NOMO-1 treated with dmso at 0.1 percent for 144 hours (cell line): Measurements from ENCODE around the gene FGF10.
A peak's percentile ranks its signal among the peaks of the same experiment; 100 is the strongest.

ENCODE experiments used
- DNase-seq: peaks from one replicate; lab custom pipeline; 2025; ENCODE audit not compliant: unreplicated experiment; lab: John Stamatoyannopoulos, UW

FGF10 gene

DNA sequence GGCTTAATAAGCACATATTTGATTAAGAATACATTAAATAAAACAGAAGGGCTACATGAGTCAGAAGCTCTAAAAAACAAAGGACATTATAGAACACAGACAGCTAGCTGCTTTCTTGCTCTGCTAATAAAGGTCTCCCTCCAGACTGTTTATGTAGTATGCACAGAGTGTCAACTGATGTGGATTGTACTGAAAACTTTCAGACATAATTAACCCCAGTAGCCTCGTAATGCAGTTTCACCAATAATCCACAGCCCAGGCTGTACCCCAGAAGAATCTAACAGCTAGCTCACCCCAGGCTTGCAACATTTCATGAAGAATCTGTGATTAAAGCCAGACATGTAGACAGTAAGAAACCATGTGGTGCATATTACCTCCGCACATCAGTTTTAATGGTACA, 30.8 kb downstream of the FGF10 start:
- no peak for DNase-seq

DNA sequence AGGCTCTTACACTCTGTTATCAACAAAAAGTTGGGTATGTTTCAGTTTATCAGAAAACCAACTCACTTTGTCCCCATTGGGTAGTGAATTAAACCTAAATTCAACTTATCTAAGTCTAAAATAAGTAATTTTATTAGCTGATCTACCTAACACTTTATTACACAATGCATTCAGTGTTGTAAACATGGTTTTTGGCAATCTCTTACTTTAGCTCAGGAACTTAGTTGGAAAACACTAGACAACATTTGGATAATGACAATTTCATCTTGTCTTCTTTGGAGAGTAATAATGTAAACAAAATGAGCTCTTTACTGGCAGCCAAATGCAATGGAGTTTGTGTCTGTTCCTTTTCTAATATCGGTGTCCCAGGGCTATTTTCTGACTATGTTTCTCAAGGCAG, 33.0 kb downstream of the FGF10 start:
- DNase-seq: no peak

DNA sequence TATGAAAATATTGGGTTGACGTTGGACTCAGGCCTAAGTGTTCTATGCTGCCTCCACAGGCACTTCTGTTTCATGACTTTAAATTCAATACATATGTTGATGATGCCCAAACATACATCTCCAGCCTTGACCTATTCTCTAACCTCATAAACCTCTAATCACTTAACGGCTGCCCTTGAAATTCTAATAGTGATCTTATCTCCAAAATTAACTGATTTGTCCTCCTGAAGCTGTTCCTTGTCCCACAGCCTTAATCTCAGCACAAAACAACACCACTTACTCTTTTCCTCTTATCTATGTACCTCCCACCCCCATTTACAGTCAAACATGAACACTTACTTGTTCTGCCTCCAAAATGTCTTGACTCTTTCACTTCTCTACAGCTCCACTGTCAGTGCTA, 43.3 kb downstream of the FGF10 start:
- no peak for DNase-seq

DNA sequence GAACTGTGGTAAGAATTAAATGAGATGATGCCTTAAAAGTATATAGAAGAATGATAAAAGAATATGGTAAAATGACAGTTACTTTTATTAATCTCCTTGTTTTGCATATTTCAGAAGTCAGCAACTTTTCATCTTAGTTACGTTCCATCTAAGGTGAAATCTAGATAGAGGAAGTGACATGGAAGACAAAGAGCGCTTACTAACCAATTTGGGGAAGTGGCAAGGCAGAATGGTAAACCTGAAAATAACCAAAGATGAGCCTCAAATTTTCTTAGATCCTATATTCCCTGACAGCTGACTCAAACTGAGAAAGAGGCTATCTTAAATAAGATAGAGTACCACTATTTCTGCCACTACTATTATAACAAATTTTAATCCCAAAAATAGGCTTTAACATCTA, 52.5 kb downstream of the FGF10 start:
- DNase-seq: peak; percentile 73

DNA sequence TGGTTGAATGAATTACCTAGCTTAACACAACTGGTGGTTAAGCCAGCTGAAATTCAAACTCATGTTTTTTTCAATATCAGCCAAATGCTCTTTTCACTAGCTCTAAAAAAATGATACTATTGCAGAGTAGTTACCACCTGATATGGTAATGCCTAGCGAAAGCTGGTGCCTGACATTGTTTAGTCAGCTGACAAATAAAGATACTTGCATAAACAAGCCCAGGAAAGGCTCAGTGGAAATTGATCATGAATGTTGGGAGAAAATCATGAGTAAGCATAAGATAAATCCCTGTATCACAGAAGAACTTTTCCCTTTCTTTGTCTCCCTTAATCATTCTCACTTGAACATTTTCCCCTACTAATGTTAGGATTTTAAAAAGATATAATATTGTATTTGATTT, 54.6 kb downstream of the FGF10 start:
- DNase-seq: no peak

DNA sequence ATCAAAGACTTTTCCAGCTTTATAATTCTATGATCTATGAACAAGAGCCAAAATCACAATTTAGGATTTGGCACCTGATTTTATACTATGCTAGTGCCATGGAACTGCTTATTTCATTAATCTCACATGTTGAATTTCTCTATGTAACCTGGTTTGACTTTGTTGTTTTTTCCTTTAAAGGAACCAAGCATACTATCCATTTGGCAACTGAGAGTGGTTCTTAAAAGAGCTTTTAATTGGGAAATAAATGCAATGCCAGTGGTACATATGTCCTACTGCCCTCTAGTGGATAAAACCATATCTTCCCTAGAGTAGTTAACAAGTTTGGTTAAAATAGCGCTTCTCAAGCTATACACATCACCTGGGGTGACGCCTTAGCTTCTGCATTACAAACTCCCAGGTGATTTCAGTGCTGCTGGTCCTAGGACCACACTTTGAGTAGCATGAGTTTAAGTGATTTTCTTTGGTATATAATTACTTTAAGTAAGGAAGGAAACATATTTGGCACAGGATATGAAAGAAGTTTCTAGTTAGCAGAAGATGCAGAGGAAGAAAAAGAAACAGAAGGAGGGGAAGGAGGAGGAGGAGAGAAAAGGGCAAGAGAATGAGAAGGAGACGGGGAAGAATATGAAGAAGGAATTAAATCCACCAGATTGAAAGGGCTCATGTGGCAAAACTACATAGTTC, 56.8 kb downstream of the FGF10 start:
- no peak for DNase-seq

DNA sequence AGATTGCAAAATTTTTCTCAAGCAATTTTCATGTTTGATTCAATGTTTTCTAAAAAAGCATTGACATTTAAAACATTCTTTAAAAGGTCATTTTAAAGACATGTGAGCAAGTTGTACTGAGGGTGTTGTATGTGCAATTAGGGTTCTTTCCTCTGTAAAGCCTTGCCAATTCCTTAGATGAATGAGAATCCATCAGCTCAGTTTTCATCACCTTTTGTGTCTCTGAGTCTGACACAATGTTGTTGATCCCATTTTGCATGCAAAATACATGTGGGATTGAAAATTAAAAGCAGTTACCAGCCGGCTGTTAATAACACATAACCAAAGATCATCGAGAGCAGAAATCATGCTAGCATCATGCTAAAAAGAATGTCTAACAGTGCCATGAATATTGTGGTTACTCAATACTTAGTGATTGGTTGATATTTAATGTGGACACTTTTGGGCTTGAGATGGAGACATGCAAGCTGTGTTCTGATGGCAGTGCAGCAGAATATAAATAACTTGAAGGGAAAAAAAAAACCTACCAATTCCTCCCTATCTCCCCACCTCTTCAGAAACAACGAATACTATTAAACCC, 57.7 kb downstream of the FGF10 start:
- no peak for DNase-seq

DNA sequence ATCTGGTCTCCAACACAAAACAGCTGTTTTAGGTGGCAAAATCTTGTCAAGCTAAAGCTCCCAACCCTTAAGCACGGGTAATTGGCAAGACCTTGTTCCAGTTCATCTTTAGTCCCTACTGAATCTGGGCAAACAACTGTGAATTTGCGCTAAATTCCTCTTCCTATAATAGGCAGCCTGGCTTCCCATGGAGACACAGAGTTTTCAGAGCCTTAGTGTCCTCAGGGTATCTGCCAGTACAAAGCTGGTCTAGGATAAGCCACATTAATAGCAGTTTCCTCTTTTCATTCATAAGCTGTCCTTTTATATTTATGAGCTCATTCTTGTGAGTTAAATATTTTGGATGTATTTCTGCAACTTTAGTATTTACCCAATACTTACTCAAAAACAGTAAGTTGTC, 59.5 kb downstream of the FGF10 start:
- DNase-seq: no peak

DNA sequence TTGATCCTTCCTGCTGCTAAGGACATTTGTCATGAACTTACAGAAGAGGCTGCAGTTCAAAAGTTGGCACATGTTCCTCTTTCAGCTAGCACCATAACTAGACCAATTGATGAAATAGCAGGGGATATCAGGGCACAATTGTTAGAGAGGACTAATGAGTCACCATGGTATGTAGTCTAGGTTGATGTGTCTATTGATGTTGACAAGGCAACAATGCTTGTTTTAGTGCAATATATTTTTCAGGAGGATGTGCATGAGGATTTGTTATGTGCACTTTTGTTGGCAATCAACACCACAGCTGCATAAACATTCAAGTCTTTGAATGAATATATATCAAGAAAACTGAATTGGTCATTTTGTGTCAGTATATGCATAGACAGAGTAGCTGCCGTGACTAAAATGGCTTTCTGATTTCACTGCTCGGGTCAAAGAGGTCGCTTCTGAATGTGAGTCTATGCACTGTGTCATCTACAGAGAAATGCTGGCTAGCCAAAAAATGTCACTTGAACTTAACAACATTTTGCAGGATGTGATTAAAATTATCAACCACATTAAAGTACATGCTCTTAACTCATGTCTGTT, 68.0 kb downstream of the FGF10 start:
- DNase-seq: no peak

DNA sequence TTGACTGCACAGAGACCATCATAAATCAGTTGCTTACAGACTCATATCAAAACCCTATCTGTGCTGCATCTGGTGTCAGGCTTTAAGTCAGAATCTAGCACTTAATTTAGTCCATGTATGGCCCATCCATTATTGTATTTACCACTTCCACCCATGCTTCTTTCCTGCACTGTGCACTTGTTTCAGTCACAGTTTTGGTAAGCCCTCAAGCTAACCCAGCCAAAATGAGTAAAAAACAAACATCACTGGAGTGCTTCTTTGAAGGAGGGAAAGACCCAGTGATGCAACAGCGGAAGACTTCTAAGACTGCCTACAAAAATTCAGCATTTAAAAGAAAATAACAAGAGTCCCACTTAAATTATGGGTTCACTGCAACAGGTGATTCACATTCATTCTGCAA, 69.0 kb downstream of the FGF10 start:
- DNase-seq: no peak

DNA sequence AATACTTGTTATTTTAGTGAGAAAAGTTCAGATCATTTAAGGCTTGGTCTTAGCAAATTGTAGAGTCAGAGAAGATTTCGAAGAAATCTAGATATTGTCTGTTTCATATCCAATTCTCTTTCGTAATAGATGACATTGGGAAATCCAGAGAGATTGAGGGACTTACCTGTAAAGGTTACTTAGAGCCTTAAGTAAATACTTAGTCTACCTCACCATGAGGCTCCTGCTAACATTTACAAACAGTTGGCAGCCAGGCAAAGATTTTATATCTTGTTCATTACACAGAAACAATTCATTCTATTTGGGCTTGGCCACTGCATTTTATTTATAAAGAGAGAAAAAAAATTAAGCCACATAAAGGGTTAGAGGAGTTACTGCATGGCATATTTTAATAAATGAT, 70.3 kb downstream of the FGF10 start:
- no peak for DNase-seq

DNA sequence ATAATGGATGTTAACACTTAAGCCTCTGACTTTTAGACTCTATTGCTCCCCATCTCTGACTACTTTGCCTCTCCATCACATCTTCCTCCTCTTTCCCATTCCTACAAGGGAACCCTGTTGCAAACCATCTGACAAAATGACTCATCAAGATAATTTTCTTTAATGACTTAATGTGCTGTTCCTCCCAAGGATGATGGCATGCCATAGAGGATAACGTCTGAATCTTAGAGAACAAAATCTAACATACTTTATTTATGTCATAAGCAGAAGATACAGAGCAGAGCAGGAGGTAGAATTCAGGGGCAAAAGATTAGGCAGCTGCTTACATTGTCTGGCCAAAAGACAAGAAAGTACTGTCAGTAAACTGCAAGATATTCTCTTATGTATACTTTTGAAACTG, 76.8 kb downstream of the FGF10 start:
- DNase-seq: no peak

DNA sequence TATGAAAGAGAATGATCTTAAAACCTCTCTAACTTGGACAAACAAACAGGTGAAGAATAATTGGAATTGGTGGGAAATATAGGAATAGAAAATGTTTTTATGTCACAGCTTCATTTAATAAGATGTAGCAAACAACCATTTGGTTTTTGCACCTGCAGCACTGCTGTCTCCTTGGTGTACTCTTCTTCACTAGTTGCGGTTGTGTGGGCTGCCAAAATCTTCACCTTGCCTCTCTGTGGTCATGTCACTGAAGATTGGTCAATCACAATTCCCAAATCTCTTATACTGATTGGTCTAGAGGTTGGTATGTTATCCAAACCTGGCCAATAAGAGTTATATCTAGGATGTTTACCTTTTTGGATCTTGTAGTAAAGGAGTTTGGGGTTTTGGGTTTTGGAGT, 88.7 kb downstream of the FGF10 start:
- no peak for DNase-seq

DNA sequence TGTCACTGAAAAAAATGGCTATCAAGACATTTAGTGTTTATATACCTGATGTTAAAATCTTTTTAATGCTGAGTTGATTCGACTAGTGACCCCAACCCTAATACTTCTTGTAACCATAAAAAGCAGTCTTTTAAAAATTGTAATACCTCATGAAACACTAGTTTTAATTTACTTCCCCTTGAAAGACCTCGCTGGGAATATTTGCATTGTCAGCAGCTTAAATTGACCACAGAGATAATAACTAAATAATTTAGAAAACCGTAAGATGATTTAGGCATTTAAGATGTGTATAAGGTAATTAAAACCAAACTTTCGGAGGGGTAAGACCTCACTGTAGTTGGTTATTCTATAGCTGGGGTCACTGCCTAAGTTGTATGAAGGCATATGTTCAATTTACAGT, 89.8 kb downstream of the FGF10 start:
- DNase-seq: no peak

DNA sequence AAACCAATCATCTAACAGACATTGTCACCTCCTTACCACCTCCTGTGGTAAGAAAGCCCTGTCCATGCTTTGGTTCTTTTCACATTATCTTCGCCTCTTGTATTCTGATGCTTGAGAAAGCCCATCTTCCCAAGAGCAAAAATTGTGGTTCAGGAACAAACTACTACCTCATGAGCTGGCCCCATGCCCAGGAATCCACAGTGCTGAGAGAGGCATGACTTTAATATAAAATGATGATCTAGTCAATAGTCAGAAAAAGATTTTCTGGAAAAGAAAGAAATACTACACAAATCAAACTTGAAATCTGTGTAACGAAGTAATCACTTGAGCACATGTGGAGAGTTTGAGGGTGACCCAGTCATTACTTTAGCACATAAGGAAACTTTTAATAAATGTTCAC, 94.7 kb downstream of the FGF10 start:
- DNase-seq: no peak

DNA sequence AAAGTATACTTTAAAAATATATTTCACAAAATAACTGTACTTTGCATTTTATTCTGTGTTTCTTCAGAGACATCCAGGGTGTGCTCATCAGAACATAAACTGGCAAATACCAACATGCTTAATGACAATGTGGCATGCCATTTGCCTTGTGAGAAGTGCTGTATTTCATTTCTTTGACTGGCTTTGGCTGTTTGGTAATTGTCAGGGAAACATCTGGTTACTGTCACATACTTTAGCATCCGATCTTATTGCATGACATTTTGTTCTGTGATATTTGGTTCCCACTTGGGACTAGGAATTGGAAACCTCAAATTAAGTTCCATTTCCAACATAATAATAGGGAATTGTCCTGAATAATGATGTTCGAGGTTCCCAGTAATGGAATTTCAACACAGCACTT, 96.5 kb downstream of the FGF10 start:
- no peak for DNase-seq

DNA sequence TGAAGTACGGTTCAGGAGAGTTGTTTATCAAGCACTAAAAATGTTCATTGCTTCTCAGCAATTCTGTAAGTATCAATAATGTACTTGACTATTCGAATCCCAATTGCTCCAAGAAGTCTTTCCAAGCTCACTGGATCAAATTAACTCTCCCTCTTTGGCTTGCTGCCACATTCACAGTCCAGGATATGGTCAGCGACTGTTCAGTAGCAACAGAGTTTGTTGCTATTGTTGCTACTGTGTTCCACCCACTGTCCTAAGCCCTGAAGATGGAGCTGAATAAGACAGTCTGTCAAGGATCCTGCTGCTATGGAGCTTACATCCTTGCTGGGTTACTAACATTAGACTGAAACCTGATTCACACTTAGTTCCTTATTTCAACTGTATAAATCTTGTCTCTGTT, 110.8 kb downstream of the FGF10 start:
- DNase-seq: no peak

DNA sequence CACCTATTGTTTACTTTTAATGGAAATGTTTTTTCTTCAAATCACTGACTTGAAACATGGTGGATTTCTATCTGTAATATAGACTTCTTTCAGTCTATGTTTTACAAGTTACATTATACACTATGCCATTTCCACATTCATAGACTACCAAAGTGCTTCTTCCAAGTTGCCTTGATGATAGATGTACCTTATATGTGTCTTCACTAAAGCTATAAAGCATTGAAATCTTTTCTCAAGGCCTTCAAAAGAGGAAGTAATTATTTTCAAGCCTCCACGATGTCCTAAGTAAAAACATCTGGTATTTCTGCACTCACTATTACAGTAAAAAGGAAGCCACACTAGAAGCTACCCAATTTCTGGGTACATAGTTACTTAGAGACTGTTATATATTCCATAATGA, 113.3 kb downstream of the FGF10 start:
- DNase-seq: peak; percentile 84

DNA sequence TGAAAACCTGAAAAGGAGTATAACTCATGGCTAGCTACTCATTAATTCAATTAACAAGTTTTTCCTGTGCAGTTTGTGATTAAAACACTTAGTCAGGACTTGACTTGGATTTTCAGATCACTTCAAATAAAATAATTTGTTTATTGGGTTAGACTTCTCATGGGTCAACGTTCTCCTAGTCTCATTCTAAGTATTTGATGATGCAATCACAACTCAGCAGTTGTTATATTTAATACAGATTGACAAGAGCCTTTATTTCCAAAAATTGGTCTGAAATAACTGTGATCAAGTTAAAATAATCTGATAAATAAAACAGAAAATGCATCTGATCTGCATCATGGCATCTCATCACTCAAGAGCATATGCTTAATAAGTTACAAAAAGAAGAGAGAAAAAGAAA, 113.9 kb downstream of the FGF10 start:
- no peak for DNase-seq

DNA sequence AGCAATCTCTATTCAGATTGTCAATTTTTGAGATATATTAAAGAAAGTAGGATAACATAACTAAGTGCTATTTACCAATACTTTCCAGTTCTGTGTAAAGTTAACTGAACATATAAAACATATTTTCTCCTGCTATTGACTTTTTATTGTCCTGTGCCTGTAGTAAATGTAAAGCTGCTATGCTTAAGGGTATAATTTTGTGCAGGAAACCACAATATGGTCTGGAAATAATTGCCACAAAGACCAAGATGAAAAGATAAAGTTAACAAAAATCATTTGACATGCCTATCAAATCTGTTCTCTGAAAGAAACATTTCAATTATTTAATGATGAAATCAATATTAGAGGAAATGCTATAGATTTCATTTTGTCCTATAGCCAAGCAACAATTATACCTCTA, 121.3 kb downstream of the FGF10 start:
- DNase-seq: no peak

DNA sequence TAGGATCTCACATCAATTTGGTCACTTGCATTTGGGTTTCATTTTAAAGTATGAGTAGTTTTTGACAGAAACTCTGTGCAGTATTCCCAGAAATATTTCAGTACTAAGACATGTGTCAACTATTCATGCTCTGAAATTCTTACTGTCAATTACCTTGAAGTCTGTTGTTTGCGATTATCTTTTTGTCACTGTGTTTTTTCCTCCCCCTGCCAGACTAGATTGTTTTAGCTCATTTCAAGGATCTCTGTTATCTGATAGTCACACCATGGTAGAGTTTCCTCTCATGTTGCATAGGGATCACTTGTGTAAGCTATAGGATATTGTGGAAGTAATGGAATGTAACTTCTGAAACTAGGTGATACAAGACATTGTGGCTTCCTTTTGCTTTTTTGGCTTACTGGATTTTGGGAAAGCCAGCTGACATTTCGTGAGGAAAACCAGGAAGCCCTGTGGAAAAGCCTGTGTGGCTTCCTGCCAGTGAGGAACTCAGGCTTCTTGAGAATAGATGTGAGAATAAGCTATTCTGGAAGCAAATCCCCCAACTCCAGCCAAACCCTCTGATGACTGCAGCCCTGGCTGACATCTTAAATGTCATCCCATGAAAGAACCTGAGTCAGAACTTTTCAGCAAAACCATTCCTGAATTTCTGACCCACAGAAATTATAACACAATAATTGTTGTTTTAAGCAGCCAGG, 122.2 kb downstream of the FGF10 start:
- no peak for DNase-seq

DNA sequence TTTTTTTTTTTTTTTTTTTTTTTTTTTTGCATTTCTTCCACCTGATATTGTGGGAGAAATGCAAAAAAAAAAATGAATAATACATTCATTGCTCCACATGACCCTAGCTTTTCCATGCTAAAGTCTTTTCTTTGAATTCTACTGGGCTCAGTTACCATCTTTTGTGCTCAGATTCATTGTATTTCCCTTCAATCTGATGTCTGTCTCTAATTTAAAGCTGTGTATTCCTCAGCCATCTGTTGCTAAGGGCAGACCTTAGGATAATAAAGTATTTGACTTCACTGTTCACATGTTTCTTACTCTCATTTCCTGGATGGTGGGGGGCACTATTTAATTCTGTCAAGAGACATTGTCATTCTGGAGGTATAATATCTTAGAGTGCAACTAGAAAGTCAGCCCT, 123.5 kb downstream of the FGF10 start:
- DNase-seq: no peak
